H54 (cell line): ENCODE measurements around the gene ARHGDIA.

Experiments
- DNase-seq: peaks from one replicate; pipeline ENCODE4 v3.0.0; 2011; ENCODE audit warnings: low spot score, mixed read lengths; ENCODE audit not compliant: insufficient read length
- FAIRE-seq: peaks from 3 replicates; lab custom pipeline; 2011; peaks lifted over from hg19 to GRCh38; lab: Jason Lieb, UNC
- POLR2A ChIP-seq: IDR thresholded peaks from 2 replicates; pipeline ENCODE4 v1.6.1; 2011; ENCODE audit warnings: low read depth, mild to moderate bottlenecking, low read length

ARHGDIA gene

DNA sequence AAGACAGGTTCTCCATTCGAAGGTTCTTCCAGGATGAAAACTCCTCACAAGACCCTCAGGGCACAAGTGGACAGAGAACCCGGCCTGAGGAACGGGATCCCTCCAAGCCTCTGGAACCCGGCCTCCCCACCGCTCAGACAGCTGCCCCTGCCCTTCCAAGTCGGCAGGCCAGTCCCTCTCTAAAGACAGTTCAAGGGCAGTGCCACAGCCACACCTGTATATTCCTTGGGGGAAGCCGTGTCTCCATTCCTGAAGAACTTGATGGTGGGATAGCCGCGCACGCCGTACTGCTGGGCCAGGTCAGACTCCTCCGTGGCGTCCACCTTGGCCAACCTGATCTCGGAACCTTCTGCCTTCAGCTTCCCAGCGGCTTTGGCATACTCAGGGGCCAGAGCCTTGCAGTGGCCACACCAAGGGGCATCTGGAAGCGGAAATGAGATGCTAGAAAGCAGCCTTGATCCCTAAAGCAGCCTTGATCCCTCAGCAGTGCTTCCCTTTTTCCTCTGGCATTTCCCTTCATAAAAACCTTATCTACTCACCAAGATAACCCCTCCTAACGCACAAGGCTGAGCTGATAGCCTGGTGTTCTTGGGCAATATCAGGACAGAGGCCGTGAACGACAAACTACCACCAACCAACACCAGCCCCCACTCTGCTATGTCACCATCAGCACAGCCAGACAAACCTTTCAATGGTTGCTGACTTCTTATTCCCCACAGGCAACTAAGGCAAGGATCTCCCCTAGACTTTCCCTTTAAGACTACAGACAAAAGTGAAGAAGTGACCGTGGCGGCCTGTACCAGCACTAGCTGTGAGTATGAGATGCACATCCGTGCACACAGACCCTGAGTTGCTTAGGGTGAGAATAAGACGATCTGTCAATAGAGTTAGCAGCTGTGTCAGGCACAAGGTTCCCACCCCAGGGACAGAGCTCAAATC, 11.9 kb downstream of the ARHGDIA start:
- DNase-seq (no peak), FAIRE-seq (no peak)
- no peak for TF ChIP-seq POLR2A

DNA sequence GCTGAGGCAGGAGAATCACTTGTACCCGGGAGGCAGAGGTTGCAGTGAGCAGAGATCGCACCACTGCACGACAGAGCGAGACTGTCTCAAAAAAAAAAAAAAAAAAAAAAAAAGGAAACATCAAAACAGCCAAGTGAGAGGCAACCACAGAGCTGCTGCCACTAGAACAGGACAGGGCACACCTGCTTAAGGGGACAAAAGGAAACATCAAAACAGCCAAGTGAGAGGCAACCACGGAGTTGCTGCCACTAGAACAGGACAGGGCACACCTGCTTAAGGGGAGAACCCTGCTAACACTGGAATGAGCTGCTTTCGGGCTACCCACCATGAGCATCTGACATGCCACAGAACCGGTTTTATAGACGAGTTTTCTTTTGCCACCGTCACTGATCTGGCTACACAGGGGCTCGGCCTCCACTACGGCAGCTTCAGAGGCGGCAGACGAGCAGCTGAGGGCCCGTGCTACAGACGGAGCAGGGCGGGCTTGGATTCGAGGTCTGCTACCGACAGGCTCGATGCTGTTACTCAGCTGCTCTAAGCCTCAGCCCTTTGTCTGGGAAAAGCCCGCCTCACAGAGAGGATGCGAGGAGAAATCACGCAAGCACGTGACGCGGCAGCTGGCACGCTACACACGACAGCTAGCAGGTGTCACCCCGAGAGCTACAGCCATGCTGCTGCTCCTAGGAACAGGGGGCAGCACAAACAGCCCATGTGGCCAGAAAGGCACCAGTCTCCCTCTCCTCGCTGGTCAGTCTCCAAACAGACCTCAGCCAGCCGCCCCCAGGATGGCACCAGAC, 12.8 kb downstream of the ARHGDIA start:
- DNase-seq: no peak
- FAIRE-seq: no peak

DNA sequence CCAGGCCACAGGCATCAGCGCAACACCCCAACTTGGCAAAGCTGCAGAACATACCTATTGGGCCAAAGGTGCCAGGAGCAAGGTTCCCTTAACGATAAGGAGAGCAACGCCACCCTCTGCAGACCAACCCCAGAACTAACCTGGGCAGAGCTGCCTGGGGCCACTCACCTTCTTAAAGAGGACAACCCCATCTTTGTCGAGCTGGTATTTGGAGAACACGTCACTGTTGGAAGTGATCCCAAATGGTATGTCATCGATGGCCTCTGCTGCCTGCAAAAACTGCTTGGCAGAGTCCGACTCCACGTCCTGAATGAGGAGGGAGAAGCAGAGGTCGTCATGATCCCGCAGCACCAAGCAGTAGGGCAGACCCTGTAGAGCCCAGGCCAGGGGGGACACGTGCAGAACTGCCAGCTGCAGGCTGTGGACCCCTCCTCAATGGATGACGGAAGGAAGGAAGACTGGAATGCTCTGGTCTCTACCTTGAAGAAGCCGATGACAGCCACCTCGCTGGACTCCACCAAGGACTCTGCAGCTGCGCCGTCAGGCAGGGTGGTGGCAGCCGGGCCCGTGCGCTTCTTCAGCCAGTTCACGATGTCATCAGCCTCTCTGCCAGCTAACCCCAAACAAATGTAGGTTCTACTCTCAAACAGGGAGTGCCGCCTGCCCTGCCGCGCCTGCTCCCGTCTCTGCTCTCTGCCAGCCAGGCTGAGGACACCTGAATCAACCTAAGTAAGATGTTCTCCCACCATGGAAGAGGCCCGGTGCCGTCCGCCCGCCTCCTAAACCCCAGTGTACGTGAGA, 16.0 kb downstream of the ARHGDIA start:
- DNase-seq (no peak), FAIRE-seq (no peak)
- no peak for TF ChIP-seq POLR2A

More for the DNA sequence above, 12.8 kb downstream of the ARHGDIA start:
- no peak for TF ChIP-seq POLR2A

DNA sequence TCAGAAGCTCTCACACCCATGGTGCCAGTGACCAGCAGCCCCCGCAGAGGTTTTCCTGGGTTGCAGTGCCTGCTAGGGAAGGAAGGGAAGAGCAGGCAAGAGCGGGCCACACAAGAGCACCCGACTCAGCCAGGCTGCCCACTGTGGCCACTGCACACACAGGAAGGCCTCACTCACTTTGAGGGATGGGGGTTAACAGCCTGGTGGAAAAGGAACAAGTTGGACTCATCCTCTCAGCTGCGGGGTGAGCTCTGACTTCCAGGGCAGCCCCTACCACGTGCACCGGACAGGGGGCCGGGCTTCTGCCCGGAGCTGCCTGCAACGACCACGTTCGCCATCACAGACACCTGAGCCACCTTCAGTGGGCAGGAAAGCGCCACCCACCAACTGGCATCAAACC, 18.9 kb downstream of the ARHGDIA start:
- no peak for TF ChIP-seq POLR2A
- FAIRE-seq (no peak), DNase-seq (no peak)

DNA sequence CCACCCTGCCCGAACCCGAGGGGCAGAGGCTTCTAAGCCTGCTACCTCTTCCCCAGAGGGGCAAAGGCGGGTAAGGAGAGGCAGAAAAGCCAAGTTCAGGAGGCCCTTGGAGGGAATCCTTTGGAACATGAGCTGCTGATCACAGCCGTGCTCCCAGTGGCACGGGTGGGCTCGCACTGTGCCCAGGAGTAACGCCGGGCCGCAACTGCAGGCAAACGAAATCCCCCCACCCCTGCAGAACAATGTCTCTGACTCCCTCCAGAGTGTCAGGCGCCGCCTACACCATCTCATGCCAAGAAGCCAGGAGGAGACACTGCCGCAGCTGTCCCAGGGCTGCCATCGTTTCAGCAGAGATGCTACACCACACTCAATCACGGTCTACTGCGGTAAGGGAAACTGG, 19.7 kb downstream of the ARHGDIA start:
- no peak for DNase-seq
- no peak for TF ChIP-seq POLR2A
- FAIRE-seq: no peak

DNA sequence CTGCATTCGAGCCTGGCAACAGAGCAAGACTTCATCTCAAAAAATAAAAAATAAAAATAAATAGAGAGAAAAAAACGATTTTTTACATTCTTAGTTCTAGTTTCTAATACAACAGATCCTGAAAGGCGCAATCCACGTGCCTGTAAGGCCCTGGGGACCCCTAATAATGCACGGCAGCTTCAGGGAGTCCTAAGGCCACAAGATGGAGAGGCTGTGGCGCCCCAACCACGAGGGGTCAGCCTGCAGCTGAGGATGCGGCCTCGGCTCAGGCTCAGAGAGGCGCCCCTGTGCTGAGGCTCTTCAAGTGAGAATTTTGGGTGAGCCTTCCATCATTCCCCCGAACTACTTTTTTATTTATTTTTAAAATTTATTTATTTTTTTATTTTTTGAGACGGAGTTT, 21.7 kb downstream of the ARHGDIA start:
- FAIRE-seq: no peak
- no peak for TF ChIP-seq POLR2A

DNA sequence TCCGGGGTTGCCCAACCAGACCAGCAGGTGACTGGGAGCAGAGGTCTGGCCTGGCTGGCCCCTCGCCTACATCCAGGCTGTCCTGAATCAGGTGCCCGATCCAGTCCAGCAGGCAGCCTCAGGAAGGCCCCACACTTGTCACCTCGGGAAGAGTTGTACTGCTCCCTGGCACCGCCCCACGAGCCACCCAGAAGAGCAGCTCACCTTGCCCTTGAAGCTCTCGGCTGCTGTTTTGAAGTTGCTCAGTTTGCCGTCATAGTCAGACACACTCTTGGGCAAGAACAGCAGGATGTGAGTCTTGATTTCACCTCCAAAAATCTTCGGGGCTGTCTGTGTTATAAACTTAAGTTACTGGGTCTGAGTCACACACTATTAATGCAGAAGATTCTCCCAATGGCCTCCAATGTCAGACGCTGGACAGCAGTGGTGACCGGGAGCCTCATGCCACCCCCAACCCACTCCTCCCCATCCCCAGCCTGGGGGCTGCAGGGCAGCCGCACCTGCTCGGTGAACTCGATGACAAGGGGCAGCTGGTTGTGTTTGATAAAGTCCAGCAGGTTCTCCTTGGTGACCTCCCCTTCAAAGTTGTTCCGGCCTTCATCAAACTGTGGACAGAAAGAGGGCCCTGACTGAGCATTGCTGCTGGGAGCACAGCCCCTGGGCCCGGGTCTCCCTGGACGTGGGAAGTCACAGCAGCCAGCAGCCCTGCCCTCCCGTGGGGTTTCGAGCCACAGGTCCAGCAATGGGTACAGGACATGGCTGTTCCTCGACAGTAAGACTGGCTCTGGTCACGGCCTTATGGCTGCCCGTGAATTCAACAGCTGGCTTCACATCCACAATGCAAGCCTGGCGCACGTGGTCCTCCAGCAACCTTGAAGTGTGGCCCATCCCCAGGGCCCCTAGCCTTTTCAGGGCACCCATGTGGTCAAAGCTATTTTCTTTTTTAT, 24.1 kb downstream of the ARHGDIA start:
- TF ChIP-seq POLR2A: no peak
- DNase-seq (no peak), FAIRE-seq (no peak)

More for the DNA sequence above, 21.7 kb downstream of the ARHGDIA start:
- DNase-seq: no peak

DNA sequence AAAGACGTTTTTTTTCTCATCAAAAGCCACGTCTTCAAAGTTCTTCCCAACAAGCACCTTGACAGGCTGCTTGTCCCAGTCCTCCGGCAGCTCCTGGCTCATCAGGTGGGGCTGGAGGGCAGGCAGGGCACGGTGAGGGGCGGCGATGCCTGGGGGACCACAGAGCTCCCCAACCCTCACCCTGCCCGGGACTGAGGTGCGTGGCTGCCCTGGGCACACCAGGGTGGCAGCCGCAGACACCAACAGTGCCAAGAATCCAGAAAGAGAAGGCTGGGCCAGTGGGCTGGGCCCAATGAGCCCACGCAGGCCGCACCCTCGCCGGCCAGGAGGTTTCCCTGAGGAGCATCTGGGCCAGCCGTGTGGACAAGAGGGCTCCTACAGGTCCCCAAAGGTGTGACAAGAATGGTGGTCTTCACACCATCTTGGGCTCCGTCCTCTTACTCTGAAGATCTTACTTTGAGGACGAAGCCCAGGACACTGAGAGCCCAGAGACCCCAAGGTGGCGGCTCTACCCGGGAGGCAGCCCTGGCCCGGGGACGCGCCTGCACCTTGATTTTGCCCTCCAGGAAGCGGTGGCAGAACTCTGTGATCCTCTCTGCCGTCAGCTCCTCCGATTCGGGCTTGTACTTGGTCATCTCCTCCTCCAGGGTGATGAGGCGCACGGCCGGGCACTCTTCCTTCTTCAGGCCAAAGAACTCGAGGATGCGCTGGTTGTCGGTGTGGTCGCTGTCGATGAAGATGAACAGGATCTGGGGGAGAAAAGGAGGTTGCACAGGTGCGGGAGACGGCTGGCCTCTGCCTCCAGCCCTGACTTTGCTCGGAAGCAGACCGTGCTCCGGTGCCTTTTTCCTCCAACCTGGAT, 25.0 kb downstream of the ARHGDIA start:
- TF ChIP-seq POLR2A: no peak
- FAIRE-seq (no peak), DNase-seq (no peak)

DNA sequence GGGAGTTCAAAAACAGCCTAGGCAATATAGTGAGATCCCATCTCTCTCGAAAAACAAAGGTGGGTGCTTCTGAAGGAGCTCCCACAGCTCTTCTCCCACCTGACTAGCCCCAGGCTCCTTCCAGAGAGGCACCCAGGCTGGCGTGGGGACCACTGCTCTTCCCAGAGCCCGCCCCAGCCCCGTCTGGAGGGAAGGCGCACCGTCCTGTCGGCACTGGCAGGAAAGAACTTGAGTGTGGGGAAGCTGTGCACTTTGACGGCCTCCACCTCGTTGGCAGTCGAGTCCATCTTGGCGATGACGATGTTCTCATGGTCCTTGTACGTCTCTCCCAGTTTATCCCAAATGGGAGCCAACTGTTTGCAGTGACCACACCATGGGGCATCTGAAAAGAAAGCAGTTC, 25.8 kb downstream of the ARHGDIA start:
- TF ChIP-seq POLR2A: no peak
- FAIRE-seq (no peak), DNase-seq (no peak)

DNA sequence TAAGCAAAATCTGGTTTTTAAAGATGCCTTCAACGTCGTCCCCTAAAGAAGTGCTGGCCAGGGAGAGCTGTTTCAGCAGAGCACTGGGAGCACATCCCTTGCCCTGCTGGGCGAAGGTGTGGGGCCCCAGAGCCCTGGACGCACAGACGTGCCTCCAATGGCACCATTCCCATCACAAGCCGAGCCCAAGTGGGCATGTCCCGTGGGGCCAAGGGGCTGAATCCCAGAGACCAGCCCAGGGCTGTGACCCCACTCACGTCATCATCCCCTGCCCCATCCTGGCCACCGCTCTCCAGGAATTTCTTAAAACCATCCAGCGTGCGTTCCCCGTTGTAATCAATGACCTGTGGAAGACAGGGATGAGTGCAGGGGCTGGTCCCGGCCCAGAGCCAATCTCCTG, 26.2 kb downstream of the ARHGDIA start:
- DNase-seq (no peak), FAIRE-seq (no peak)
- TF ChIP-seq POLR2A: no peak

DNA sequence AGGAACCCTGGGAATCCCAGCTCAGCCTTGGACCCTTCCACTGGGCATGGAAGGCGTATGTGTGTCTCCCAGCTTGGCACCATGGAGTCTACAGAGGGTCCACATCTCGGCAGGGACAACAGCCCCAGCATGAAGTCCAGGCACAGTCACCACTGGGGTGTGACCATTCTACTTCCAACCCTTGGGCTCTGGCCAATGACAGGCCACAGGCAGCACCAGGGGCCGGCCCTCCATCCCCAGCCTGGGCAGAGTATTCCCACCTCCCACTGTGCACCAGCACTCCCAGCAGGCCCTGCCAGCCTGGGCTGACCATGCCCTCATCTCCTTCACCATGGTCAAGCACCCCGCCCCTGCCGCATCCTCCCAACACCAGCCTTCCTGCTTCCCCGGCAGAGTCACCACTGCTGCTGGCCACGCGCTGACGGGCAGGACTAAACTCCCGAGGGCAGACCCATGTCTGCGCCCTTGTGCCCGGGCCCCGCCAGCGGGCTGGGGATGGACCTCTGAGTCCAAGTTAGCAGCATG, 26.7 kb downstream of the ARHGDIA start:
- no peak for FAIRE-seq
- TF ChIP-seq POLR2A: no peak

More for the DNA sequence above, 26.7 kb downstream of the ARHGDIA start:
- DNase-seq: no peak
